ENCODE data around the gene NUTM2E. TPM values are rescaled to one million over a fixed set of nuclear protein-coding genes. Genes with fewer than 3 reads are reported as not detected.
"Not testable (repeated sequence)": the region's sequence is repeated elsewhere in the genome, so short reads cannot be mapped to it uniquely, and the experiment has no call there.

Gene NUTM2E
- total RNA-seq, 1 donor from 2014 or later, result 0.46 TPM

GRCh38 chr10:79816290-79816689, 10.2 kb upstream of the NUTM2E start:
- not testable (repeated sequence) for DNase-seq (ENCODE audit: low spot score); H3K4me3 Mint-ChIP-seq (ENCODE audit: unreplicated experiment); H3K9me3 Mint-ChIP-seq (ENCODE audit: unreplicated experiment); H3K27me3 Mint-ChIP-seq (ENCODE audit: unreplicated experiment); H3K36me3 Mint-ChIP-seq (ENCODE audit: low read depth, unreplicated experiment); H3K4me1 Mint-ChIP-seq (ENCODE audit: unreplicated experiment)
- peak overlapping the region; percentile 4 for H3K27ac Mint-ChIP-seq (ENCODE audit: unreplicated experiment)

- H3K36me3 Mint-ChIP-seq (ENCODE audit: low read depth, unreplicated experiment); H3K27me3 Mint-ChIP-seq (ENCODE audit: unreplicated experiment); H3K27ac Mint-ChIP-seq (ENCODE audit: unreplicated experiment); H3K4me1 Mint-ChIP-seq (ENCODE audit: unreplicated experiment); H3K9me3 Mint-ChIP-seq (ENCODE audit: unreplicated experiment); H3K4me3 Mint-ChIP-seq (ENCODE audit: unreplicated experiment); DNase-seq (ENCODE audit: low spot score): not testable (repeated sequence)
Observed at GRCh38 chr10:79823387-79823786, 3.2 kb upstream of the NUTM2E start.

- Mint-ChIP-seq H3K4me3 (ENCODE audit: unreplicated experiment) (peak overlapping the region; percentile 87), H3K4me1 (ENCODE audit: unreplicated experiment) (peaks cover 11% of the 10 kb centered on the region)
- not testable (repeated sequence) for H3K27me3 Mint-ChIP-seq (ENCODE audit: unreplicated experiment); H3K27ac Mint-ChIP-seq (ENCODE audit: unreplicated experiment); H3K9me3 Mint-ChIP-seq (ENCODE audit: unreplicated experiment); H3K36me3 Mint-ChIP-seq (ENCODE audit: low read depth, unreplicated experiment)
- peak; percentile 28 for DNase-seq (ENCODE audit: low spot score)
Observed at GRCh38 chr10:79825587-79826011, 940 bp upstream of the NUTM2E start.

GRCh38 chr10:79826131-79826495, 426 bp upstream of the NUTM2E start:
- H3K27ac Mint-ChIP-seq (ENCODE audit: unreplicated experiment); H3K36me3 Mint-ChIP-seq (ENCODE audit: low read depth, unreplicated experiment); H3K27me3 Mint-ChIP-seq (ENCODE audit: unreplicated experiment); H3K4me3 Mint-ChIP-seq (ENCODE audit: unreplicated experiment); H3K9me3 Mint-ChIP-seq (ENCODE audit: unreplicated experiment): not testable (repeated sequence)
- DNase-seq (ENCODE audit: low spot score), result peak; percentile 47
- peaks cover 11% of the 10 kb centered on the region for H3K4me1 Mint-ChIP-seq (ENCODE audit: unreplicated experiment)

GRCh38 chr10:79833833-79834232, 7.3 kb downstream of the NUTM2E start:
- H3K9me3 Mint-ChIP-seq (ENCODE audit: unreplicated experiment); H3K4me3 Mint-ChIP-seq (ENCODE audit: unreplicated experiment); H3K27me3 Mint-ChIP-seq (ENCODE audit: unreplicated experiment); H3K36me3 Mint-ChIP-seq (ENCODE audit: low read depth, unreplicated experiment); DNase-seq (ENCODE audit: low spot score): not testable (repeated sequence)
- peaks cover 19% of the 10 kb centered on the region for H3K4me1 Mint-ChIP-seq (ENCODE audit: unreplicated experiment)
- peak overlapping the region; percentile 84 for H3K27ac Mint-ChIP-seq (ENCODE audit: unreplicated experiment)

GRCh38 chr10:79835891-79836290, 9.4 kb downstream of the NUTM2E start:
- peaks cover 21% of the 10 kb centered on the region for H3K4me1 Mint-ChIP-seq (ENCODE audit: unreplicated experiment)
- DNase-seq (ENCODE audit: low spot score); H3K9me3 Mint-ChIP-seq (ENCODE audit: unreplicated experiment); H3K27me3 Mint-ChIP-seq (ENCODE audit: unreplicated experiment); H3K27ac Mint-ChIP-seq (ENCODE audit: unreplicated experiment); H3K36me3 Mint-ChIP-seq (ENCODE audit: low read depth, unreplicated experiment); H3K4me3 Mint-ChIP-seq (ENCODE audit: unreplicated experiment): not testable (repeated sequence)

GRCh38 chr10:79836891-79837290, 10.4 kb downstream of the NUTM2E start:
- H3K9me3 Mint-ChIP-seq (ENCODE audit: unreplicated experiment); DNase-seq (ENCODE audit: low spot score): not testable (repeated sequence)

GRCh38 chr10:79838441-79838840, 11.9 kb downstream of the NUTM2E start:
- H3K36me3 Mint-ChIP-seq (ENCODE audit: low read depth, unreplicated experiment); DNase-seq (ENCODE audit: low spot score); H3K27ac Mint-ChIP-seq (ENCODE audit: unreplicated experiment); H3K4me3 Mint-ChIP-seq (ENCODE audit: unreplicated experiment); H3K9me3 Mint-ChIP-seq (ENCODE audit: unreplicated experiment); H3K27me3 Mint-ChIP-seq (ENCODE audit: unreplicated experiment): not testable (repeated sequence)
- peaks cover 16% of the 10 kb centered on the region for H3K4me1 Mint-ChIP-seq (ENCODE audit: unreplicated experiment)

More at GRCh38 chr10:79836891-79837290, 10.4 kb downstream of the NUTM2E start:
- H3K27ac Mint-ChIP-seq (ENCODE audit: unreplicated experiment); H3K4me3 Mint-ChIP-seq (ENCODE audit: unreplicated experiment); H3K27me3 Mint-ChIP-seq (ENCODE audit: unreplicated experiment); H3K36me3 Mint-ChIP-seq (ENCODE audit: low read depth, unreplicated experiment): not testable (repeated sequence)
- H3K4me1 Mint-ChIP-seq (ENCODE audit: unreplicated experiment), result peaks cover 21% of the 10 kb centered on the region

GRCh38 chr10:79853191-79853854, 26.8 kb downstream of the NUTM2E start:
- H3K4me1 Mint-ChIP-seq (ENCODE audit: unreplicated experiment); H3K27ac Mint-ChIP-seq (ENCODE audit: unreplicated experiment); H3K4me3 Mint-ChIP-seq (ENCODE audit: unreplicated experiment); H3K9me3 Mint-ChIP-seq (ENCODE audit: unreplicated experiment); H3K27me3 Mint-ChIP-seq (ENCODE audit: unreplicated experiment); DNase-seq (ENCODE audit: low spot score); H3K36me3 Mint-ChIP-seq (ENCODE audit: low read depth, unreplicated experiment): not testable (repeated sequence)

- H3K27me3 Mint-ChIP-seq (ENCODE audit: unreplicated experiment), result not testable (repeated sequence)
Observed at GRCh38 chr10:79862269-79862668, 35.7 kb downstream of the NUTM2E start.

GRCh38 chr10:79862803-79863202, 36.3 kb downstream of the NUTM2E start:
- not testable (repeated sequence) for H3K4me3 Mint-ChIP-seq (ENCODE audit: unreplicated experiment); H3K27me3 Mint-ChIP-seq (ENCODE audit: unreplicated experiment); H3K4me1 Mint-ChIP-seq (ENCODE audit: unreplicated experiment); H3K27ac Mint-ChIP-seq (ENCODE audit: unreplicated experiment); H3K9me3 Mint-ChIP-seq (ENCODE audit: unreplicated experiment); DNase-seq (ENCODE audit: low spot score); H3K36me3 Mint-ChIP-seq (ENCODE audit: low read depth, unreplicated experiment)

More at GRCh38 chr10:79862269-79862668, 35.7 kb downstream of the NUTM2E start:
- H3K36me3 Mint-ChIP-seq (ENCODE audit: low read depth, unreplicated experiment); H3K4me1 Mint-ChIP-seq (ENCODE audit: unreplicated experiment); DNase-seq (ENCODE audit: low spot score); H3K27ac Mint-ChIP-seq (ENCODE audit: unreplicated experiment); H3K9me3 Mint-ChIP-seq (ENCODE audit: unreplicated experiment); H3K4me3 Mint-ChIP-seq (ENCODE audit: unreplicated experiment): not testable (repeated sequence)

- not testable (repeated sequence) for H3K27me3 Mint-ChIP-seq (ENCODE audit: unreplicated experiment); H3K36me3 Mint-ChIP-seq (ENCODE audit: low read depth, unreplicated experiment); H3K4me3 Mint-ChIP-seq (ENCODE audit: unreplicated experiment); H3K9me3 Mint-ChIP-seq (ENCODE audit: unreplicated experiment); H3K27ac Mint-ChIP-seq (ENCODE audit: unreplicated experiment); DNase-seq (ENCODE audit: low spot score); H3K4me1 Mint-ChIP-seq (ENCODE audit: unreplicated experiment)
Observed at GRCh38 chr10:79866903-79867551, 40.5 kb downstream of the NUTM2E start.
